ENCODE measurements around the gene DDX60.
"Not testable (repeated sequence)": the region's sequence is repeated elsewhere in the genome, so short reads cannot be mapped to it uniquely, and the experiment has no call there.

The DDX60 gene

DNA sequence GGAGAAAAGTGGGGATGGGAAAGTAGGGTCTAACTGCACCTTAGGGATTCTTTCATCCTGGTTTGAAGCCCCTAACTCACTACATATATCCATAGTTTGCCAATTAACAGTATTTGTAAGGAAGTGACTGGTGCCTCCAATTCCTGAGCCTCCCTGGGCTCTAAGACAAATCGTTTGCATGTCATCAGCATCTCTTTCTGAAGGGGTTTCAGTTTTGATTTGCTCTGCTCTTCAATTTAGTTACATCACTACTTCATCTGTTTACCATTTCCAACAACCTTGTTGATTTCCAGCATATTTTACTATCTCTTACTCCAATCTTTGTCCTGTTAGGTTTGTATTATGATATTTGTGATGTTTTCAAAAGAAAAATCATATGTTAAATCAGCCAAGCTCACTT, 15.5 kb upstream of the DDX60 start:
- H3K9me2 ChIP-seq (replicated peaks; ENCODE audit: insufficient read depth, low read length), result no peaks in the 10 kb centered on the region
- no peak overlapping the region for H3K4me2 ChIP-seq (ENCODE audit: low read depth, low read length, poor library complexity, severe bottlenecking)
- H3F3A ChIP-seq (ENCODE audit: insufficient read depth), result no peaks in the 10 kb centered on the region

GRCh38 chr4:168330575-168330974, 12.0 kb upstream of the DDX60 start:
- not testable (repeated sequence) for H3K4me3 ChIP-seq (ENCODE audit: insufficient read depth, low read length, poor library complexity, severe bottlenecking); H3K27me3 ChIP-seq (ENCODE audit: low read length); H3K36me3 ChIP-seq (ENCODE audit: low read length); H3K9me2 ChIP-seq (replicated peaks; ENCODE audit: insufficient read depth, low read length); H3K79me2 ChIP-seq (ENCODE audit: insufficient read depth, low read length); H3K9me3 ChIP-seq (ENCODE audit: insufficient read depth, low read length); H2AFZ ChIP-seq (ENCODE audit: low read depth, low read length, severe bottlenecking); H4K20me1 ChIP-seq (ENCODE audit: low read depth, low read length); H3K27ac ChIP-seq (ENCODE audit: low read depth, low read length); H3K9ac ChIP-seq (ENCODE audit: low read length); H3K4me2 ChIP-seq (ENCODE audit: low read depth, low read length, poor library complexity, severe bottlenecking); H3F3A ChIP-seq (ENCODE audit: insufficient read depth)

More for the DNA sequence above, 15.5 kb upstream of the DDX60 start:
- H2AFZ ChIP-seq (ENCODE audit: low read depth, low read length, severe bottlenecking), result no peak overlapping the region
- H3K79me2 ChIP-seq (ENCODE audit: insufficient read depth, low read length), result no peaks in the 10 kb centered on the region
- H3K36me3 ChIP-seq (ENCODE audit: low read length), result no peaks in the 10 kb centered on the region
- H3K9ac ChIP-seq (ENCODE audit: low read length), result no peak overlapping the region
- H4K20me1 ChIP-seq (ENCODE audit: low read depth, low read length), result no peaks in the 10 kb centered on the region
- TF ChIP-seq CTCF (IDR thresholded peaks at IDR 0.05; ENCODE audit: insufficient read depth, low read length, poor library complexity, severe bottlenecking) (no peak), EZH2phosphoT487 (conservative IDR thresholded peaks at IDR 0.05; ENCODE audit: low read length) (no peak)
- no peak overlapping the region for H3K4me3 ChIP-seq (ENCODE audit: insufficient read depth, low read length, poor library complexity, severe bottlenecking)
- no peak overlapping the region for H3K27ac ChIP-seq (ENCODE audit: low read depth, low read length)
- H3K27me3 ChIP-seq (ENCODE audit: low read length), result no peaks in the 10 kb centered on the region
- H3K9me3 ChIP-seq (ENCODE audit: insufficient read depth, low read length), result no peaks in the 10 kb centered on the region

- Histone ChIP-seq H3K79me2 (ENCODE audit: insufficient read depth, low read length) (no peaks in the 10 kb centered on the region), H3K9me2 (replicated peaks; ENCODE audit: insufficient read depth, low read length) (no peaks in the 10 kb centered on the region), H3K4me2 (ENCODE audit: low read depth, low read length, poor library complexity, severe bottlenecking) (no peak overlapping the region), H3K9ac (ENCODE audit: low read length) (no peak overlapping the region), H3F3A (ENCODE audit: insufficient read depth) (no peaks in the 10 kb centered on the region), H3K4me3 (ENCODE audit: insufficient read depth, low read length, poor library complexity, severe bottlenecking) (no peak overlapping the region), H3K9me3 (ENCODE audit: insufficient read depth, low read length) (no peaks in the 10 kb centered on the region), H3K36me3 (ENCODE audit: low read length) (no peaks in the 10 kb centered on the region), H2AFZ (ENCODE audit: low read depth, low read length, severe bottlenecking) (no peak overlapping the region), H3K27me3 (ENCODE audit: low read length) (no peaks in the 10 kb centered on the region), H3K27ac (ENCODE audit: low read depth, low read length) (no peak overlapping the region), H4K20me1 (ENCODE audit: low read depth, low read length) (no peaks in the 10 kb centered on the region)
- TF ChIP-seq CTCF (IDR thresholded peaks at IDR 0.05; ENCODE audit: insufficient read depth, low read length, poor library complexity, severe bottlenecking) (no peak), EZH2phosphoT487 (conservative IDR thresholded peaks at IDR 0.05; ENCODE audit: low read length) (no peak)
Observed at GRCh38 chr4:168325591-168325990, 7.0 kb upstream of the DDX60 start.

GRCh38 chr4:168321006-168321405, 2.5 kb upstream of the DDX60 start:
- H3K27ac ChIP-seq (ENCODE audit: low read depth, low read length), result no peak overlapping the region
- no peak overlapping the region for H3K4me3 ChIP-seq (ENCODE audit: insufficient read depth, low read length, poor library complexity, severe bottlenecking)
- H3K9me3 ChIP-seq (ENCODE audit: insufficient read depth, low read length), result no peaks in the 10 kb centered on the region
- no peaks in the 10 kb centered on the region for H3K36me3 ChIP-seq (ENCODE audit: low read length)
- no peaks in the 10 kb centered on the region for H3F3A ChIP-seq (ENCODE audit: insufficient read depth)
- no peak for TF ChIP-seq EZH2phosphoT487 (conservative IDR thresholded peaks at IDR 0.05; ENCODE audit: low read length)
- TF ChIP-seq CTCF (IDR thresholded peaks at IDR 0.05; ENCODE audit: insufficient read depth, low read length, poor library complexity, severe bottlenecking), result no peak
- H2AFZ ChIP-seq (ENCODE audit: low read depth, low read length, severe bottlenecking), result no peak overlapping the region
- no peaks in the 10 kb centered on the region for H4K20me1 ChIP-seq (ENCODE audit: low read depth, low read length)
- H3K4me2 ChIP-seq (ENCODE audit: low read depth, low read length, poor library complexity, severe bottlenecking), result no peak overlapping the region
- H3K27me3 ChIP-seq (ENCODE audit: low read length), result no peaks in the 10 kb centered on the region
- no peaks in the 10 kb centered on the region for H3K79me2 ChIP-seq (ENCODE audit: insufficient read depth, low read length)
- H3K9ac ChIP-seq (ENCODE audit: low read length), result no peak overlapping the region
- H3K9me2 ChIP-seq (replicated peaks; ENCODE audit: insufficient read depth, low read length), result no peaks in the 10 kb centered on the region
